Tibial artery (tissue), 4 donors: Measurements from ENCODE around the gene RPTN.

Source experiments
- DNase-seq, 2 donors: peaks; one replicate each; pipeline ENCODE4 v3.0.0-alpha.2; 2019
- H3K27ac ChIP-seq, 2 donors: fragments of 200-600 bp; sonication (generic) in 1 of 2; 1 replicate in 1 of 2; 2 replicates in 1 of 2; pipeline ENCODE4 v1.5.1; 2018 to 2019; ENCODE audit warnings: mild to moderate bottlenecking in 1 of 2
- H3K27me3 ChIP-seq, 2 donors: fragments of 200-600 bp; sonication (generic) in 1 of 2; one replicate each; pipeline versions ENCODE4 v1.5.1 to v1.6.0; 2016 to 2019
- H3K36me3 ChIP-seq, 3 donors: fragments of 200-600 bp; sonication (generic) in 2 of 3; one replicate each; pipeline ENCODE4 v1.5.1; 2016 to 2019; ENCODE audit warnings: mild to moderate bottlenecking in 2 of 3
- H3K4me1 ChIP-seq, 4 donors: fragments of 200-600 bp; sonication (generic) in 2 of 4; 1 replicate in 3 of 4; 2 replicates in 1 of 4; pipeline ENCODE4 v1.5.1; 2016 to 2019
- H3K4me3 ChIP-seq, 2 donors: fragments of 200-600 bp; sonication (generic) in 1 of 2; 1 replicate in 1 of 2; 2 replicates in 1 of 2; pipeline ENCODE4 v1.5.1; 2018 to 2019; ENCODE audit warnings: mild to moderate bottlenecking in 2 of 2
- H3K9me3 ChIP-seq, 3 donors: fragments of 200-600 bp; sonication (generic) in 1 of 3; one replicate each; pipeline ENCODE4 v1.5.1; 2016 to 2019
- intact Hi-C: fragments of 100-400 bp; cut with DNase I; formaldehyde crosslinking; loops from one replicate; pipeline ENCODE4 v1.15.0; 2023; ENCODE audit warnings: low total_unique reads
- TF ChIP-seq, protein P1 (sequence below), 2 experiments: fragments of 200-600 bp in 1 of 2; fragments of 450-650 bp in 1 of 2; IDR thresholded peaks; one replicate each; pipeline ENCODE4 v1.5.1; 2017 to 2019; ENCODE audit warnings: antibody characterized with exemption in 2 of 2, mild to moderate bottlenecking in 1 of 2, moderate library complexity in 1 of 2

The RPTN gene

GRCh38 chr1:152110365-152110859 is 48.6 kb downstream of the RPTN start:
- Histone ChIP-seq H3K27me3 (peaks cover 0 to 76% of the 10 kb centered on the region in 2 donors), H3K4me1 (peaks cover 0 to 47% (median 34%) of the 10 kb centered on the region in 4 donors), H3K9me3 (peaks cover 0 to 12% (median 12%) of the 10 kb centered on the region in 3 donors), H3K27ac (no peak overlapping the region), H3K4me3 (peak overlapping the region; percentile 46 to 58), H3K36me3 (no peaks in the 10 kb centered on the region)
- intact Hi-C loops: no loop called here
- DNase-seq: peak in 1 of 2 donors; percentile 65
- TF ChIP-seq, protein P1, sequence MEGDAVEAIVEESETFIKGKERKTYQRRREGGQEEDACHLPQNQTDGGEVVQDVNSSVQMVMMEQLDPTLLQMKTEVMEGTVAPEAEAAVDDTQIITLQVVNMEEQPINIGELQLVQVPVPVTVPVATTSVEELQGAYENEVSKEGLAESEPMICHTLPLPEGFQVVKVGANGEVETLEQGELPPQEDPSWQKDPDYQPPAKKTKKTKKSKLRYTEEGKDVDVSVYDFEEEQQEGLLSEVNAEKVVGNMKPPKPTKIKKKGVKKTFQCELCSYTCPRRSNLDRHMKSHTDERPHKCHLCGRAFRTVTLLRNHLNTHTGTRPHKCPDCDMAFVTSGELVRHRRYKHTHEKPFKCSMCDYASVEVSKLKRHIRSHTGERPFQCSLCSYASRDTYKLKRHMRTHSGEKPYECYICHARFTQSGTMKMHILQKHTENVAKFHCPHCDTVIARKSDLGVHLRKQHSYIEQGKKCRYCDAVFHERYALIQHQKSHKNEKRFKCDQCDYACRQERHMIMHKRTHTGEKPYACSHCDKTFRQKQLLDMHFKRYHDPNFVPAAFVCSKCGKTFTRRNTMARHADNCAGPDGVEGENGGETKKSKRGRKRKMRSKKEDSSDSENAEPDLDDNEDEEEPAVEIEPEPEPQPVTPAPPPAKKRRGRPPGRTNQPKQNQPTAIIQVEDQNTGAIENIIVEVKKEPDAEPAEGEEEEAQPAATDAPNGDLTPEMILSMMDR (IDR thresholded peaks at IDR 0.05): no peak

GRCh38 chr1:152109998-152110294 is 49.1 kb downstream of the RPTN start:
- Histone ChIP-seq H3K4me3 (peak overlapping the region; percentile 46 to 58), H3K27me3 (peaks cover 0 to 81% of the 10 kb centered on the region in 2 donors), H3K9me3 (peaks cover 0 to 12% (median 12%) of the 10 kb centered on the region in 3 donors), H3K36me3 (no peaks in the 10 kb centered on the region), H3K27ac (no peak overlapping the region), H3K4me1 (peaks cover 0 to 47% (median 34%) of the 10 kb centered on the region in 4 donors)
- intact Hi-C loops: no loop called here
- DNase-seq: no peak
- TF ChIP-seq, protein P1 (IDR thresholded peaks at IDR 0.05): no peak

GRCh38 chr1:152109231-152109997 is 49.6 kb downstream of the RPTN start:
- Histone ChIP-seq H3K9me3 (peaks cover 0 to 12% (median 12%) of the 10 kb centered on the region in 3 donors), H3K27me3 (peaks cover 0 to 86% of the 10 kb centered on the region in 2 donors), H3K4me1 (peaks cover 0 to 47% (median 34%) of the 10 kb centered on the region in 4 donors), H3K4me3 (peak overlapping the region; percentile 46 to 58), H3K36me3 (no peaks in the 10 kb centered on the region), H3K27ac (no peak overlapping the region)
- TF ChIP-seq, protein P1 (IDR thresholded peaks at IDR 0.05): no peak
- intact Hi-C loops: no loop called here
- DNase-seq: no peak

GRCh38 chr1:152108882-152109222 is 50.2 kb downstream of the RPTN start:
- intact Hi-C loops: no loop called here

GRCh38 chr1:152107984-152108881 is 50.8 kb downstream of the RPTN start:
- H3K27ac ChIP-seq: no peak overlapping the region
- H3K9me3 ChIP-seq: peaks cover 0 to 12% (median 12%) of the 10 kb centered on the region in 3 donors
- peaks cover 0 to 47% (median 34%) of the 10 kb centered on the region in 4 donors for H3K4me1 ChIP-seq
- intact Hi-C loops: no loop called here
- H3K4me3 ChIP-seq: peak overlapping the region; percentile 14 to 24
- no peaks in the 10 kb centered on the region for H3K36me3 ChIP-seq
- TF ChIP-seq, protein P1 (IDR thresholded peaks at IDR 0.05): no peak
- H3K27me3 ChIP-seq: peaks cover 0 to 82% of the 10 kb centered on the region in 2 donors
- no peak for DNase-seq

More at GRCh38 chr1:152108882-152109222, 50.2 kb downstream of the RPTN start:
- TF ChIP-seq, protein P1 (IDR thresholded peaks at IDR 0.05): no peak
- peaks cover 0 to 87% of the 10 kb centered on the region in 2 donors for H3K27me3 ChIP-seq
- H3K4me3 ChIP-seq: peak overlapping the region in 1 of 2 donors; percentile 24
- H3K9me3 ChIP-seq: peaks cover 0 to 12% (median 12%) of the 10 kb centered on the region in 3 donors
- H3K36me3 ChIP-seq: no peaks in the 10 kb centered on the region
- H3K27ac ChIP-seq: no peak overlapping the region
- DNase-seq: no peak
- peaks cover 0 to 47% (median 34%) of the 10 kb centered on the region in 4 donors for H3K4me1 ChIP-seq
